Natural killer cell (primary cell): ENCODE data around the gene ZC3H10. TPM values are rescaled to one million over a fixed set of nuclear protein-coding genes. Genes with fewer than 3 reads are reported as not detected.

Experiments
- ATAC-seq, 3 donors: fragments of 150-1000 bp in 2 of 3; fragments of 200-7000 bp in 1 of 3; cut with Tn5 transposase; 1 replicate in 1 of 3; 2 replicates in 2 of 3; pipeline ENCODE4 v1.10.0; 2021; ENCODE audit warnings: mild to moderate bottlenecking in 2 of 3, moderate library complexity in 2 of 3
- DNase-seq, 2 donors: peaks; one replicate each; pipeline versions ENCODE4 v3.0.0 to v3.0.0-alpha.2; 2013 to 2021; ENCODE audit warnings: mixed read lengths in 1 of 2
- H3K27ac ChIP-seq: one replicate; pipeline ENCODE4 v1.5.1; 2013; ENCODE audit warnings: mild to moderate bottlenecking, low read length
- H3K27me3 ChIP-seq: one replicate; pipeline ENCODE4 v1.6.1; 2013; ENCODE audit warnings: low read length; ENCODE audit not compliant: control insufficient read depth, insufficient read depth
- H3K36me3 ChIP-seq: one replicate; pipeline ENCODE4 v1.6.1; 2013; ENCODE audit warnings: low read length; ENCODE audit not compliant: control insufficient read depth, insufficient read depth
- H3K4me1 ChIP-seq: one replicate; pipeline ENCODE4 v1.6.1; 2013; ENCODE audit warnings: low read length; ENCODE audit not compliant: control insufficient read depth, insufficient read depth
- H3K4me3 ChIP-seq: one replicate; pipeline ENCODE4 v1.5.1; 2013; ENCODE audit warnings: low read length
- H3K9me3 ChIP-seq: one replicate; pipeline ENCODE4 v1.6.1; 2013; ENCODE audit warnings: low read length; ENCODE audit not compliant: control insufficient read depth, insufficient read depth
- H3K27ac Mint-ChIP-seq, 2 donors: one replicate each; pipeline ENCODE4 v1.8.0; 2022; ENCODE audit warnings: mild to moderate bottlenecking in 2 of 2, mixed read lengths in 2 of 2, moderate library complexity in 1 of 2
- H3K27me3 Mint-ChIP-seq, 2 donors: one replicate each; pipeline ENCODE4 v1.8.0; 2022; ENCODE audit warnings: low read depth in 2 of 2, mixed read lengths in 2 of 2
- H3K36me3 Mint-ChIP-seq: one replicate; pipeline ENCODE4 v1.8.0; 2022; ENCODE audit warnings: mixed read lengths
- H3K4me1 Mint-ChIP-seq, 2 donors: one replicate each; pipeline ENCODE4 v1.8.0; 2022; ENCODE audit warnings: mixed read lengths in 2 of 2
- H3K4me3 Mint-ChIP-seq: one replicate; pipeline ENCODE4 v1.8.0; 2022; ENCODE audit warnings: mild to moderate bottlenecking, moderate library complexity, mixed read lengths
- H3K9me3 Mint-ChIP-seq, 2 donors: one replicate each; pipeline ENCODE4 v1.8.0; 2022; ENCODE audit warnings: mixed read lengths in 2 of 2
- WGBS: methylation state at CpG from one replicate; pipeline ENCODE4 v1.1.7; 2013; ENCODE audit warnings: missing lambda C conversion rate; ENCODE audit not compliant: insufficient coverage; 5-methylcytosine and 5-hydroxymethylcytosine counted together
- intact Hi-C: fragments of 100-400 bp; cut with micrococcal nuclease; formaldehyde crosslinking; loops from one replicate; pipeline ENCODE4 v1.14.2; 2022
- total RNA-seq, 4 donors: library from RNA; stranded (reverse); fragments of 120-200 nt in 1 of 4; gene quantifications; one replicate each; pipeline versions ENCODE4 v1.2.3 to v1.2.4, GENCODE V29; 2013 to 2022
- TF ChIP-seq, protein P1 (sequence below): fragments of 200-600 bp; IDR thresholded peaks from one replicate; pipeline ENCODE4 v1.8.0; 2022; ENCODE audit warnings: antibody characterized with exemption

ZC3H10 gene
- total RNA-seq, 3 donors from 2014 or later (not counting 1 experiment from before 2014, with no cell fraction given) = 12.0 to 24.3 (median 16.2) TPM

DNA sequence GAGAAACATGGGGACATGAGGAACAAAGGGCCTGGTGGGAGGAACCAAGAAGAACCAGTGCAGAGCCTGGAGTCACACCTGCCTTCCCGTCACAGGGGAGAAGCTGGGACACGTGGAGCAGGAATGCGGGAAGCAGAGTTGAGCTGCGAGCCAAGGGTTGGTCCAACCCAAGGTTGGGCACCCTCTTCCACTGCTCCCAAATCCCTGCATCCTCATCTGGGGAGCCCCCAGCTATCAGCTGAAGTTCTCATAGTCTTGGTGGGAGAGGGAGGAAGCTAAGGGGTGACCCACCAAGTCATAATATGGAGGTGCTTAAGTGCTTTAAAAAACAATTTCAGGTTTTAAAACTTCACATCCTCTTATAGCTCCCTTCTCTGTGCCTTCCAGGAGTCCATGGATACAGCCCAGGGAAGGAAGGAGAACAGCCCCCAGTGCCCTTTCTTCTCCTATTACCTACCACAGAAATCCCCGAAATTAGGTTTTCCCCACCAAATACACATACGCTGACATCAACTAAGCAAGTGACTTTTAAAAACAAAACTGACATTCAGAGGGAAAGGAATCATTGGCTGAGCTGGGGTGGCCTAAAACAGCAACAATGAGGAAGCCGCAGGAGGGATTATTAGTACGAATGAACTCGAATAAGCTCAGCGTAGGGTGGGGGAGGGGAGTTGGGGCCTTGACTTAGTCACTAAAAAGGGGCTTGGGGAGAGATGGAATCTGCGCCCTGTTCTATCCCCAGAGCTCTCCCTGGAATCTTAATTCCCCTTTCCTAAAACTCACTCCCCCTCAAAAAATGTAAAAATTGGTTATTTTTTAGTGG is 44.6 kb downstream of the ZC3H10 start:
- no peak overlapping the region for H3K4me3 Mint-ChIP-seq
- H3K4me1 Mint-ChIP-seq = peaks cover 41 to 53% of the 10 kb centered on the region in 2 donors
- TF ChIP-seq, protein P1, sequence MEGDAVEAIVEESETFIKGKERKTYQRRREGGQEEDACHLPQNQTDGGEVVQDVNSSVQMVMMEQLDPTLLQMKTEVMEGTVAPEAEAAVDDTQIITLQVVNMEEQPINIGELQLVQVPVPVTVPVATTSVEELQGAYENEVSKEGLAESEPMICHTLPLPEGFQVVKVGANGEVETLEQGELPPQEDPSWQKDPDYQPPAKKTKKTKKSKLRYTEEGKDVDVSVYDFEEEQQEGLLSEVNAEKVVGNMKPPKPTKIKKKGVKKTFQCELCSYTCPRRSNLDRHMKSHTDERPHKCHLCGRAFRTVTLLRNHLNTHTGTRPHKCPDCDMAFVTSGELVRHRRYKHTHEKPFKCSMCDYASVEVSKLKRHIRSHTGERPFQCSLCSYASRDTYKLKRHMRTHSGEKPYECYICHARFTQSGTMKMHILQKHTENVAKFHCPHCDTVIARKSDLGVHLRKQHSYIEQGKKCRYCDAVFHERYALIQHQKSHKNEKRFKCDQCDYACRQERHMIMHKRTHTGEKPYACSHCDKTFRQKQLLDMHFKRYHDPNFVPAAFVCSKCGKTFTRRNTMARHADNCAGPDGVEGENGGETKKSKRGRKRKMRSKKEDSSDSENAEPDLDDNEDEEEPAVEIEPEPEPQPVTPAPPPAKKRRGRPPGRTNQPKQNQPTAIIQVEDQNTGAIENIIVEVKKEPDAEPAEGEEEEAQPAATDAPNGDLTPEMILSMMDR = no peak
- Histone ChIP-seq H3K9me3 (no peaks in the 10 kb centered on the region), H3K36me3 (peaks cover 67% of the 10 kb centered on the region), H3K27me3 (no peaks in the 10 kb centered on the region), H3K4me1 (peaks cover 32% of the 10 kb centered on the region), H3K4me3 (no peak overlapping the region), H3K27ac (no peak overlapping the region)
- intact Hi-C loops = no loop called here
- H3K27ac Mint-ChIP-seq = peak overlapping the region; percentile 96 to 98
- ATAC-seq (no peak), DNase-seq (peak in 1 of 2 donors; percentile 18)
- H3K9me3 Mint-ChIP-seq = no peaks in the 10 kb centered on the region
- H3K36me3 Mint-ChIP-seq = peaks cover under 1% of the 10 kb centered on the region
- WGBS = 88% methylated on average over 10 of the region's 11 CpGs
- no peaks in the 10 kb centered on the region for H3K27me3 Mint-ChIP-seq

DNA sequence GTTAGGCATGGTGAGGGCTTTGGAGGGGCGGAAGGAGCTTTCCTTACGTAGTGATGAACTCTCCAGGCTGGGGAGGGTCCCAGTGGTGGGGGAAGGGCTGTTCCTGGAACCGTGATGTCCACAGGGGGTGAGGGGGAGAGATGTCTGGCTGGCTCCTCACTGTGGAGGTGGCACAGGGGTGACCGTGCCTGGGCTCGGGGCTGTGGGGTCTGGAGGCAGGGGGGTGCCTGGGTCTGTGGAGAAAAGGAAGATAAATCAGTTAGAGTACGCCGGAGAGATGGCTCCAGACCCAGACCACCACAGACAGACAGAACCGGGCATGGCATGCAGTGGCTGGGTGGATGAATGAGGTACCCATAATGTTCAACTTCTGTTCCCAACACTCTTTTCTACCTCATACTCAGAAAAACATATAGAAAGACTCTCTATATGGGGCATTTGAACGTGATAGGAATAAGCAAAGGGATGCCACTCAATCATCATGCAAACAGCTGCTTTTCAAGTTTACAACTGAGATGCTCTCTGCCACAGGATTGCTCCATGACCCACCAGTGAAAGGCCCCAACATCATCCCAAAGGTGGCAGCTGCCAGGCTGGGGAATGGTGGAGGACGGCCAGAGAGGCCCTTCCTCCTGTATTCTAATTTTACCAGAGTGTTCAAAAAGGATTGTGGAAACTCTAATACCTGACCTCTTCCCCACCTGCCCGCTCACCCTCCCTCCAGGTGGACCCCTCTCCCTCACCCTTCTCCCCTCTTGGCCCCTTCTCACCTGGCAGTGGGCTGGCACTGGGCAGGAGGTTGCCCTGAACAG is 45.7 kb downstream of the ZC3H10 start:
- TF ChIP-seq, protein P1 = no peak
- Mint-ChIP-seq H3K27me3 (no peaks in the 10 kb centered on the region), H3K36me3 (peaks cover 6% of the 10 kb centered on the region), H3K4me1 (peaks cover 33 to 44% of the 10 kb centered on the region in 2 donors), H3K4me3 (peak overlapping the region; percentile 25), H3K9me3 (no peaks in the 10 kb centered on the region), H3K27ac (peak overlapping the region; percentile 80 to 96)
- intact Hi-C loops = no loop called here
- Histone ChIP-seq H3K9me3 (no peaks in the 10 kb centered on the region), H3K27me3 (no peaks in the 10 kb centered on the region), H3K4me3 (no peak overlapping the region), H3K4me1 (peaks cover 29% of the 10 kb centered on the region), H3K27ac (no peak overlapping the region), H3K36me3 (peaks cover 75% of the 10 kb centered on the region)
- ATAC-seq (no peak), DNase-seq (no peak)
- 90% methylated on average over 8 of the region's 11 CpGs for WGBS

DNA sequence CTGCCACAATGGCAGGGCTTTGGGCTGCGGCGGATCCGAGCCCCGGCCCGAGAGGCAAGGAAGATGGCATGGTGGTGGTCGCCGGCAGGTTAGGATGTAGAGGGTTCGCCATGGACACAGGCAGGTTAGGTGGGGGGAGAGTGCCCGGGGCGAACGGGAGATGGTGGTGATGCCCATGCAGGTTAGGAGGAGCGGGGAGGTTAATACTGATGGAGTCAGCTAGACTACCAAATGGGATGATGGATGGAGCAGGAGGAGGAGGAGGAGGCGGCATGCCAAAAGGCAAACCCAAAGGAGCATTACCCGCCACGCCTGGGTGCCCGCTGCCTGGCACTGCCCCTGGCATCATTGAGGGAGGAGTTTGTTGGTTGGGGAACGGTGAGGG is 46.3 kb downstream of the ZC3H10 start:
- peaks cover 27 to 38% of the 10 kb centered on the region in 2 donors for H3K4me1 Mint-ChIP-seq
- Histone ChIP-seq H3K27me3 (no peaks in the 10 kb centered on the region), H3K4me1 (peaks cover 23% of the 10 kb centered on the region), H3K27ac (no peak overlapping the region), H3K4me3 (no peak overlapping the region), H3K36me3 (peaks cover 79% of the 10 kb centered on the region), H3K9me3 (no peaks in the 10 kb centered on the region)
- WGBS = 98% methylated on average over 16 of the region's 17 CpGs
- no peaks in the 10 kb centered on the region for H3K27me3 Mint-ChIP-seq
- no peaks in the 10 kb centered on the region for H3K9me3 Mint-ChIP-seq
- H3K27ac Mint-ChIP-seq = peak overlapping the region; percentile 80 to 96
- intact Hi-C loops = no loop called here
- DNase-seq (no peak), ATAC-seq (no peak)
- H3K36me3 Mint-ChIP-seq = peaks cover 9% of the 10 kb centered on the region
- H3K4me3 Mint-ChIP-seq = peak overlapping the region; percentile 25
- TF ChIP-seq, protein P1 = no peak
